Sigmoid colon (tissue), 4 donors: ENCODE results near the gene ME3.

Source experiments
- CTCF ChIP-seq, 4 experiments: fragments of 450-650 bp in 3 of 4; fragments of 200-600 bp in 1 of 4; IDR thresholded peaks; one replicate each; pipeline ENCODE4 v1.5.1; 2016 to 2019; ENCODE audit warnings: antibody characterized with exemption in 4 of 4, mild to moderate bottlenecking in 3 of 4, moderate library complexity in 2 of 4
- EP300 ChIP-seq, 4 donors: sonication (generic); formaldehyde crosslinking; IDR thresholded peaks; one replicate each; pipeline ENCODE4 v1.6.1; 2017; ENCODE audit warnings: antibody characterized with exemption in 4 of 4
- POLR2A ChIP-seq, 2 donors: fragments of 450-650 bp; IDR thresholded peaks; one replicate each; pipeline ENCODE4 v1.6.1; 2016; ENCODE audit warnings: antibody characterized with exemption in 2 of 2, mild to moderate bottlenecking in 2 of 2, moderate library complexity in 2 of 2
- POLR2AphosphoS5 ChIP-seq, 4 donors: sonication (generic); formaldehyde crosslinking; IDR thresholded peaks; one replicate each; pipeline ENCODE4 v1.6.1; 2017; ENCODE audit warnings: antibody characterized with exemption in 4 of 4

- TF ChIP-seq CTCF (IDR thresholded peaks at IDR 0.05) = no peak
- no peak for TF ChIP-seq POLR2A (IDR thresholded peaks at IDR 0.05)
- TF ChIP-seq POLR2AphosphoS5 (IDR thresholded peaks at IDR 0.05) = no peak
- TF ChIP-seq EP300 (IDR thresholded peaks at IDR 0.05) = no peak
These were observed 245.0 kb downstream of the ME3 start for GRCh38 chr11:86427441-86427840.
